ENCODE measurements around the gene DSG3. TPM values are rescaled to one million over a fixed set of nuclear protein-coding genes. Genes with fewer than 3 reads are reported as not detected.

DSG3 gene
- total RNA-seq, 1 experiment from 2014 or later = 0.04 TPM

GRCh38 chr18:31469629-31470028, 22.1 kb downstream of the DSG3 start:
- Histone ChIP-seq H3K4me1 (ENCODE audit: insufficient read depth, low read length) (no peaks in the 10 kb centered on the region), H4K20me1 (ENCODE audit: control insufficient read depth, insufficient read depth, insufficient read length) (no peaks in the 10 kb centered on the region), H3T11ph (ENCODE audit: low read length) (no peak overlapping the region), H3K9me3 (ENCODE audit: control insufficient read depth, low read depth, low read length) (no peaks in the 10 kb centered on the region), H3K9ac (ENCODE audit: extremely low read depth, insufficient read length, low read length) (no peak overlapping the region), H2BK5ac (ENCODE audit: insufficient read length, low read length) (no peak overlapping the region), H3K14ac (ENCODE audit: insufficient read depth, low read length) (no peak overlapping the region), H3K18ac (ENCODE audit: insufficient read length, low read depth, low read length) (no peak overlapping the region), H2BK12ac (ENCODE audit: insufficient read length, low read depth, low read length) (no peak overlapping the region), H4K8ac (replicated peaks; ENCODE audit: insufficient read length, low read depth, low read length) (no peak overlapping the region), H3K23ac (ENCODE audit: insufficient read length, low read depth, low read length) (no peak overlapping the region), H3K27ac (ENCODE audit: insufficient read length, low read depth, low read length) (no peak overlapping the region), H2BK15ac (ENCODE audit: low read depth, low read length) (no peak overlapping the region), H2BK20ac (ENCODE audit: low read depth, low read length, poor library complexity, severe bottlenecking) (no peak overlapping the region), H3K4me2 (ENCODE audit: insufficient read depth, insufficient read length, low read length) (no peak overlapping the region), H4K5ac (ENCODE audit: insufficient read length, low read depth, low read length) (no peak overlapping the region), H2BK120ac (ENCODE audit: low read depth, low read length, poor library complexity, severe bottlenecking) (no peak overlapping the region), H3K56ac (ENCODE audit: insufficient read length, low read depth, low read length) (no peak overlapping the region), H3K79me2 (ENCODE audit: insufficient read depth, low read length) (no peaks in the 10 kb centered on the region), H2AK5ac (ENCODE audit: insufficient read length, low read length) (no peak overlapping the region), H4K91ac (ENCODE audit: insufficient read length, low read depth, low read length) (no peak overlapping the region), H3K23me2 (ENCODE audit: insufficient read length, low read depth, low read length, poor library complexity, severe bottlenecking) (no peaks in the 10 kb centered on the region), H2AFZ (ENCODE audit: low read length) (no peak overlapping the region), H3K79me1 (ENCODE audit: insufficient read depth, low read depth, low read length, poor library complexity, severe bottlenecking) (no peaks in the 10 kb centered on the region), H3K4ac (ENCODE audit: low read depth, low read length) (no peak overlapping the region), H3K27me3 (ENCODE audit: insufficient read depth, low read length) (no peaks in the 10 kb centered on the region)
- Mint-ChIP-seq H3K4me1 (no peaks in the 10 kb centered on the region), H3K27ac (no peak overlapping the region), H3K9me3 (no peaks in the 10 kb centered on the region), H3K27me3 (ENCODE audit: low read depth) (no peaks in the 10 kb centered on the region), H3K36me3 (ENCODE audit: insufficient read depth in 1 of 3, low read depth in 3 of 3) (no peaks in the 10 kb centered on the region), H3K4me3 (no peak overlapping the region)
- no peak for DNase-seq
- 100% methylated on average over 1 of the region's 1 CpG for WGBS (ENCODE audit: extremely low coverage, insufficient read length, low lambda C conversion rate)
- TF ChIP-seq CTCF (conservative IDR thresholded peaks at IDR 0.05) = no peak
